Measurements from ENCODE around the gene ARFGAP3. TPM values are rescaled to one million over a fixed set of nuclear protein-coding genes. Genes with fewer than 3 reads are reported as not detected.
"Not testable (repeated sequence)": the region's sequence is repeated elsewhere in the genome, so short reads cannot be mapped to it uniquely, and the experiment has no call there.

Gene ARFGAP3
- total RNA-seq, 1 donor from 2014 or later: 22.3 TPM

DNA sequence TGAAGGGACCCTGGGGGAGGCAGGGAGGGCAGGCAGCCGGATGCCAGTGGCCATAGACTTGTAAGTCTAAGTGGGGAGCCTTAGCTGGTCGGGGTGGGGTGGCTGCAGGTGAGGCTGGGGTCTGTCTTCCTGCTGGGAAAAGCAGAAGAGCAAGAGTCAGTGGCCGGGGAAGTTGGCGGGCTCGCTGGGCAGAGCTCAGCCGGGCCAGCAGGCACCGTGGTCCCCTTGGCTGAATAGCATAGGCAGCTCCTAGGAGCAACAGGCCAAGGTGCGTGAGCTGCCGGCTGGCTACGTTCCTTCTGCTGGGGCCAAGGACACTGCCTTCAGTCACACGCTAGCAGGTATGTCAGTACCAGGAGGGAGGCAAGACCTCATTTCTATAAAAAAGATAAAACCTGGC lies 68.6 kb downstream of the ARFGAP3 start:
- DNase-seq (ENCODE audit: missing footprints) (no peak), ATAC-seq (no peak)
- intact Hi-C loops (cut with DNase I): no loop called here

DNA sequence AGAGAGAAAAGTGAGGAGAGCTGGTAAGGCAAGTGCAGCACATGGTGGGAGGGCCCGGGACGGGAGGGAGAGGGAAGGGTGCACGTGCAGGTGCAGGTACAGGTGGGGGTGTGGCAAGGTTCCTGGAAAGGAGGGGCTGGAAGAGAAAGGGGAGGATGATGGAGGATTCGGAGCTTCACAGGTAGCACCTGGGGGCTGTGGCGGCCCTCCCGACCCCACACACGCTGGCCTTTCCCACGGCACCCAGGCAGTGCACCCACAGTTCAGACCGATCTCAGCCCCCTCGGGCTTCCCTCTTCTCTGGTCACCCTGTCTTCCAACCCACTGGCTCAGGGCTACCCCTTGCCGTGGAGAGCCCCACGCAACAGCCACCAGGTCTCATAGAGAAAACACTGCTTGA lies 69.1 kb downstream of the ARFGAP3 start:
- ATAC-seq: no peak
- intact Hi-C loops (cut with DNase I): no loop called here
- DNase-seq (ENCODE audit: missing footprints): no peak

DNA sequence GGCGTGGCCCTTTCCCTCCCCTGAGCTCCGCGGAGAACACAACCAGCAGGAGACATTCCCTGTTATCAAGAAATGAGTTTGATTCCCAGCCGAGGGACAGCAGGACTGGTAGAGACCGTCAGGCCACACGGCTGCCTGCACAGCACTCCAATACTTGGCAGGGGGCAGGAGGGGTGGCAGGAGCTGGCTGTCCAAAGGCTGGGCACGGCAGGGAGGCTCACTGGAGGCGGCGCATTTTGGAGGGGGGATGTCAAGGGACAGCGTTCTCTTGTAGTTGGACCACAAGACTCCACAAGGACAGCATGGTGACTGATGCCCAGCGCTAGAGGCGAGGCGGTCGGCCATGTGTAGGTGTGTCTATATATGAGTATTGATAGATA lies 69.7 kb downstream of the ARFGAP3 start:
- intact Hi-C loops (cut with DNase I): no loop called here
- DNase-seq (ENCODE audit: missing footprints): peak; percentile 23
- ATAC-seq: no peak

DNA sequence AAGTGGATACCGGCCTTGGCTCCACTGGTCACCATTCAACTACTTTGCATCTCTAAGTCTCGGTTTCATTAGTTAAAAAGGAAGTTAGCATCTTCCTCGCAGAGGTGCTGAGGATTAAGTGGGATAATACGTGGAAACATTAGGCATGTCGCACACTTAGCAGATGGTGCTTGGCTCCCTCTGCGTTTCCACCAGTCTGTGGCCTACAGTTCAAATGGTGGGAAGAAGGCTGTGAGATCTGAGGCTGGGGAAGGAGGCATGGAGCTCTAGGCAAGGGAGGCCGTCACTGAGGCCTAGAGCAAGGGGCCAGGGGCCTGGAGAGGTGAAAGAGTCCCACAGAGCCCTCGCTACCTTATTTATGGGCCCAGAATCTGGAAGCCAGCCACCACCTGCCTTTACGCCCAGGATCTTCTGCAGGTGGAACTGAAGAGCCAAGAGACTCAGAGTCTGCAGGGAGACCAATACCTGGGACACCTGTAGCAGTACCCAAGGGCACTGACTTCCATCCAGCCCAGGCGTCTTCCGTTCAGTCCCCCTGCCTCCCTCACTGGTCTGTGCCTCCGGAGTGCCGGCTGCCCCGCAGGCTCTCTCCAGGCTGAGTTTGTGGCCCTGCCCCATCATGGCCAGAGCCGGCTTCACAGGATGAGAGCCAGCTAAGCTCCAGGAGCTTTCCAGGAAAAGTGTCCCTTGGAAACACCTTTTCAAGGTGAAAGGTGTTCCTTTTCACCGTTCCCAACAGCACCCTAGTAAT lies 70.3 kb downstream of the ARFGAP3 start:
- DNase-seq (ENCODE audit: missing footprints): peak; percentile 37
- no peak for ATAC-seq
- intact Hi-C loops (cut with DNase I): no loop called here

DNA sequence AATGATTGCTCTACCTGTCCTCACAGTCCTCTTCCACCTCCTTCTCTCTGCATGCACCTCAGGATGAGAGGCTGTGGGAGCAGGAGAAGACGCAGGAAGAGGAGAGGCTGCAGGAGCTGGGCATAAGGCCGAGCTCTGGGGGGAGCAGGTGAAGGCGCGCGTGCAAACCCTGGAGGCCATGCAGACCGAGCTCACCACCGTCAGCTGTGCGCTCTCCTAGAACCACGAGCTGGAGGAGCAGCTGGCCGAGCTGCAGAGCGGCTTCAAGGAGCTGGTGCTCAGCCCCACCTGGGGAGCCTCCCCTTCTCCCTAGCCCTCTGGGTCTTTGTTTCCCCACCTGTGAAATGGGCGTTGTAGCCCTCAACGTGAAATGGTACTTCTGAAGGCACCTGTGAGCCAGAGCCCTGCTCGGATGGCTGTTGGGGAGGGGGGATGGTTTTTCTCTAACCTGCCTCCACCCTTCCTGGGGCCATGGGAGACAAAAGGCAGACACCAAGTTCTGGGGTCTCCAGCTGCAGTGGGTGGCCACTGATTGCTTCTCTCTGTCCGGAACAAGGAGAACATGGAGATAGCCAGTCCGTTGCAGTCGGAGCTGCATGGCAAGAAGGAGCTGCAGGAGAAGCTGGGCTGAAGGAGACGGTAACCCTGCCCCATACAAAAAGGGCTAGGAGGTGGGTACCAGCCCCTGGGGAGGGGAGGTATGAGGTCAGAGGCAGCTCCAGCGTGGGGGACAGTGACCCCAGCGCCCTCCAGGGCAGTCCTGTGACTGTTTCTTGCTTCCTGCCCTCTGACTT lies 71.2 kb downstream of the ARFGAP3 start:
- ATAC-seq (no peak), DNase-seq (ENCODE audit: missing footprints) (peak; percentile 11)
- intact Hi-C loops (cut with DNase I): no loop called here

DNA sequence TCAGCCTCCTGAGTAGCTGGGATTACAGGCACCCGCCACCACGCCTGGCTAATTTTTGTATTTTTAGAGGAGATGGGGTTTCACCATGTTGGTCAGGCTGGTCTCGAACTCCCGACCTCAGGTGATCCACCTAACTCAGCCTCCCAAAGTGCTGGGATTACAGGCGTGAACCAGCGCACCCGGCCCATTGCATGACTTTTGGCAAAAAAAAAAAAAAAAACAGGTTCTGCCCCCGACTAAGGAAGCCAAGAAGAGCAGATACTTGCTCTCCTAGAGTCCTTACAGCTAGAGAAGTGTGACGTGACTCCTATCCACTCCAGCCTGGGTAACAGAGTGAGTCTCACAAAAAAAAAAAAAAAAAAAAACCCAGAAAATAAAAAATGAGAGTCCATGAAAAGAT lies 74.8 kb downstream of the ARFGAP3 start:
- ATAC-seq; DNase-seq (ENCODE audit: missing footprints): not testable (repeated sequence)
- intact Hi-C loops (cut with DNase I): loop anchor here (5.0 kb wide), 1 partner anchor 35 kb away; no protein-coding TSS in a partner anchor

DNA sequence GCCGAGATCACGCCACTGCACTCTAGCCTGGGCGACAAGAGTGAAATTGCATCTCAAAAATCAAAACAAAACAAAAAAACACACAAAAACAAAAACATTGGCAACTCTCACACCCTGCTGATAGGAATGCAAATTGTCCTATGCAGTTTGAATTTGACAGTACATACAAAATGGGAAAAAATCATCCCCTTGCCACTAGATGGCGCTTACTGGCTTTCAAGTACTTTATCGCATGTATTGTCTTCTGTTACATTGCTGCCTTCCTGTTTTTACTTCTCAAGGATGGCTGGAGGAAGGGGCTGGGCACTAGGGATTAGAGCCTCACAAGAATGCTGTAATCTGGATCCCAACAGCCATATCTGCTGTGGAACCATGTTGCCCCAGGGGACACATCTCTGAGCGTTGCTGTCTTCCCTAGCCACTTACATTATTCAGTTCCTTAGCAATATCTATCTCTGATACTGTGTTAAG lies 77.0 kb downstream of the ARFGAP3 start:
- peak; percentile 85 for ATAC-seq
- intact Hi-C loops (cut with DNase I): loop anchor here (5.0 kb wide), 1 partner anchor 37 kb away; no protein-coding TSS in a partner anchor

DNA sequence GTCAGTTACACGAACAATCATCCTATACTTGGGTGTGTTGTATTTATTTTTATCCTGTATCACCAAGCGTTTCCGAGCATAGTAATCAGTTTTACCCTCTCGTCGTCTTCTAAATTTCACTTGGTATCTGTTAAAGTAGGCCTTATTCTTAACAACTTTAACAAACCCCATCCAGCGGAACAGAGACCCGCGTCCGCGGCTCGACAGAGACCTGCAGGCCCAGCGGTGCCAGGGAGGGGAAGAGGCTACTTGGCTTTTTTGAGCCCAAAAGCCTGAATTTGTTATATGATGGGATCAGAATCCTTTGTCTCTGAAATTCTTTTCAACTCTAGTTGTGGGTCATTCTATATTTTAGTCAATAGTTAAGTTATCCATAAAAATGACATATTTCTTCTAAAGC lies 79.9 kb downstream of the ARFGAP3 start:
- no peak for ATAC-seq
- intact Hi-C loops (cut with DNase I): no loop called here
- DNase-seq (ENCODE audit: missing footprints): peak; percentile 30

More for the DNA sequence above, 77.0 kb downstream of the ARFGAP3 start:
- DNase-seq (ENCODE audit: missing footprints): peak; percentile 4

DNA sequence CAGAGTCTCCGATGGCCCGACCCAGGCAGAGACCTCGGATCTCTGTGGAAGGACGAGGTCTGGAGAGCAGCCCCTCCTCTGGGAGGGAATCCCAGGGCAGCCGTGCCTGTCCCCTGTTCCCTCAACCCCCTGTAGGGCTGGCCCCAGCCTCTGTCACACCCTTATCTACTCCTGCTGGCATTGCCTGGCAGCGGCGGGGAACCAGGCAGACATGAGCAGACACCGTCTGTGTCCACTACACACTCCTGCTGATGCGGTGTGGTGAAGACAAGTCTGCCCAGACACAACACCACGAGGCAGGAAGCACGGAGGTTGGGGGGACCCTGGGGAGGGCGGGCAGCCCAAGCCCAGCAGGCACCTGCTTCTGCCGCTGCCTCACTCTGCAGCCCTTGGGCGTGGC lies 83.9 kb downstream of the ARFGAP3 start:
- peak; percentile 63 for DNase-seq (ENCODE audit: missing footprints)
- intact Hi-C loops (cut with DNase I): loop anchor here (5.0 kb wide), 1 partner anchor 86 kb away; no protein-coding TSS in a partner anchor
- ATAC-seq: peak; percentile 59

DNA sequence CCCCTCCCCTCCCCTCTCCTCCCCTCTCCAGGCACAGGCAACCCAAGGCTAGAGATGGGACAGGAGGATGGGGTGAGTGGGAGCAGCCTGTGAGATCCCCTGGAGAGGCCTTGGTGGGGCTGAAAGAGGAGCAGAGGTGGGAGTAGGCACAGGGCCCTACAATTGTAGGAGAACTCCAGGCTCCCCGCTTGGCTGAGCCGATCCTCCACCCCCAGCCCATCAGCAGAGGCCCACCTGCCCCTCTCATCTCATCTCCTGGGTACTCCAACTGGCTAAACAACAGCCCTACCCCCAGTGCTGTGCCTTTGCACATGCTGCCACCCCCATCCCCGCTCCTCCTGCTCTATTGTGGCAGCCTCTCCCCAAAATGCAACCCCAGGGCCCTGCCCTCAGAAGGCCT lies 84.4 kb downstream of the ARFGAP3 start:
- ATAC-seq (no peak), DNase-seq (ENCODE audit: missing footprints) (peak; percentile 17)
- intact Hi-C loops (cut with DNase I): loop anchor here (5.0 kb wide), 1 partner anchor 85 kb away; no protein-coding TSS in a partner anchor

DNA sequence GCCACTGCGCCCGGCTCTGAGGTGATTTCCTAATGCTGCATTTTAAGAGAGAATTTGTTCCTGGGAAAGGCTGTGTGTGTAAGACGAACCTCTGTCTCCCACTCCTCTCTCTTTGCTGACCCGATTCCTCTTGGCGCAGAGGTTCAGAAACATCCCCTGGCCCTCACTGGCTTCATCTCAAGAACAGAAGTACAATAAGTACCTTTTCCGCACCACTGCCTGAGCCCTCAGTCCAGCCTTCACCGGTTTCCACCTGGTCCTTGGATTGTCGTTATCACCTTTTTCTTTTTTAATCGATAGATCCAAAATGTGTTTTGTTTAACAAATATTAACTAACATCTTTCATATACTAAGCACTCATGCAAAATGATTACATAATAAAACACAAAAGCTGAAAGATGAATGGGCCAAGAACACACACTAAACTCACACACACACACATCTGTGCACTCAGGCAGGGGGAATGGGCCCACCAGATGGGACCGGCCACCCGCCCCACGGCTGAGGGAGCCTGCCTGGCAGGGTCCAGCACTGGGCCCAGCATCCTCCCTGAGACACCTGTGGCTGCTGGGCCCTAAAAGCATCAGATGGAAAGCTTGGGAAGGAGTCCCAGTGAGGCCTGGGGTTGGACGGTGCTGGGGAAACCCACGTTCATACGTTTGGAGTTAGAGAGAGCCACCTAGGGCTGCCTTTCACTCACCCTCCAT lies 86.0 kb downstream of the ARFGAP3 start:
- DNase-seq (ENCODE audit: missing footprints) (peak; percentile 44), ATAC-seq (no peak)
- intact Hi-C loops (cut with DNase I): loop anchor here (5.0 kb wide), 1 partner anchor 84 kb away; no protein-coding TSS in a partner anchor

DNA sequence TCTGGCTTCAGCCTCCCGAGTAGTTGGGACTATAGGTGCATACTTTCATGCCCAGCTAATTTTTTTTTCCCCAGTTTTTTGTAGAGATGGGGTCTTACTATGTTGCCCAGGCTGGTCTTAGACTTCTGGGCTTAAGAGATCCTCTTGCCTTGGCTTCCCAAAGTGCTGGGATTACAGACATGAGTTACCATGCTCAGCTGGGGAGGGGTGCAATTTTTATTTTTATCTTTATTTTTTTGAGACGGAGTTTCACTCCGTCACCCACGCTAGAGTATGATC lies 86.7 kb downstream of the ARFGAP3 start:
- no peak for DNase-seq (ENCODE audit: missing footprints)
- intact Hi-C loops (cut with DNase I): loop anchor here (5.0 kb wide), 1 partner anchor 83 kb away; no protein-coding TSS in a partner anchor
- no peak for ATAC-seq

DNA sequence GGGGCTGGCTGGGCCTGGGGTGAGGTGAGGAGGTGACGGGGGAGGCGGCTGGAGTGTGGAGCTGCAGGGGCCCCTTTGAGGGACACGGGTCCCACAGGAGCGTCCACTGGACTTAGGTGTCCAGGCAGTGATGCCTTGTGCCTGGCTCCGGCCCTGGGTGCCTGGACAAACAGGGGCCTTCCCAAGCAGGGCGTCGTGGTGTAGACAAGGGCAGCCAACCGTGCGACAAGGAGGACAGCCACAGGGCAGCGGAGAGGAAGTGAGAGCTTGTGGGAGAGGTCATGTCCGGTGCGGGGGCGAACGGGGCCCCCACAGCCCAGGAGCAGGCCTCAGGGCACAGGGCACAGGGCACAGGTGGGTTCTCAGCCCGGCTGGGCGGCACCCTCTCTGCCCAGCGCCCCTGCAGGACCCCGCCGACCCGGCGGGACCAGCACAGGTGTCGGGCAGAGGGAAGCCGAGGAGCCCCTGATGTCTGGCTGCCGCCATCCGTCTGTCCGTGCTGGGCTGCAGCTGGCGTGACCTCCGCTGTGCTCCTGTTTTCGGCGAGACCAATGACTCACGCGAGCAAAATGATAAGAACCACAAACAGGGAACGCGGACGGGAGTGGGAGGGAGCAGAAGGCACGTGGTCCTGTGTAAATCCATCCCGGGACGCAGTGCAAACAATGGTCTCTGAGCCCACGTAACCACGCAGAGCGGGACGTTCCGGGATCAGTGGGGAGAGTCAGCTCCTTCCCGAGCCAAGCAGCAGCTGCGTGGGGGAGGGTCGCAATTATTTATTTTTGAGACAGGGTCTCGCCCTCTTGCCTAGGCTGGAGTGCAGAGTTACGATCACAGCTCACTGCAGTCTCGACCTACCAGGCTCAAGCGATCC lies 87.3 kb downstream of the ARFGAP3 start:
- intact Hi-C loops (cut with DNase I): loop anchor here (5.0 kb wide), 1 partner anchor 83 kb away; no protein-coding TSS in a partner anchor
- ATAC-seq (peak; percentile 67), DNase-seq (ENCODE audit: missing footprints) (peak; percentile 77)

DNA sequence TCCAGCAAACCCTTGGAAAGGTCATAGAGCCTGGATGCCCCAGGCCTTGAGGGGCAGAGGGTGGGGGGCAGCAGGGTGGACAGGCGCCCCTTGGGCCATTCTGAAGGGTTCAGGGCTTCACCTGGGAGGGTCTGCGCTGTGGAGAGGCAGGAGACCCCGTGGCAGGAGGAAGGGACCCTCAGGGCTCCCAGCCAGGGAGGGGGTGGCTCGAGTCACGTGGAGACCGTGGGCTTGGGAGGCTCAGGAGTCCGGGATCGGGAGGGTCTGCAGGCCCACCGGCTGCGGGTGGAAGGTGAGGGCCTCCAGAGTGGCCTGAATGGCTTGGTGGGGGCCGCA lies 87.9 kb downstream of the ARFGAP3 start:
- ATAC-seq (no peak), DNase-seq (ENCODE audit: missing footprints) (peak; percentile 65)
- intact Hi-C loops (cut with DNase I): no loop called here

DNA sequence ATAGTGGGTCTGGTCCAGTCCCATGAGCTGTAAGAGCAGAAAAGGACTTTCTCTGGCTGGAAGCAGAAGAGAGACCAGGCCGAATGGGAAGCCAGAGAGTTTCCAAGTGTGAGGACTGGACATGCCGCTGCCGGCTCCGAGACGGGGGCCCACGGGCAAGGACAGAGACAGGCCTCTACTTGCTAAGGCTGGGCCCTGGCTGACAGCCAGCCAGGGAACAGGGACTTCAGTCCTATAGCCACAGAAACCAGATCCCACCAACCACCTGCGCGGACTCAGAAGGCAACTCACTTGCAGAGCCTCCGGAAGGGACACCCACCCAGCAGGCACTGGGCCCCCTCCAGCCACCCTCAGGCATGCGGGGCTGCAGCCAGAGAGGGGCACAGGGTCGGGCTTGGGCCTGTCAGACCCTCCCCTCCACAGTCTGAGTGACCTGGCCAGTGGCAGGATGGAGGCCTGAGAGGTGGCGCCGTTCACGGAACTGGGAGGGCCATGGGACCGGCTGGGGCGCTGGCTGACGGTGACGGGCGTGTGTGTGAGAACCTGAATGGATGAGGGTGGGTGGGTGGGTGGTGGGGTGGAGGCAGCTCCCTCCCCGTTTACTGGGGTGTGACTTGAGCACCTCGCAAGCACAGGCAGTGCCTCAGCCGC lies 88.6 kb downstream of the ARFGAP3 start:
- intact Hi-C loops (cut with DNase I): no loop called here
- peak; percentile 68 for DNase-seq (ENCODE audit: missing footprints)
- ATAC-seq: no peak

DNA sequence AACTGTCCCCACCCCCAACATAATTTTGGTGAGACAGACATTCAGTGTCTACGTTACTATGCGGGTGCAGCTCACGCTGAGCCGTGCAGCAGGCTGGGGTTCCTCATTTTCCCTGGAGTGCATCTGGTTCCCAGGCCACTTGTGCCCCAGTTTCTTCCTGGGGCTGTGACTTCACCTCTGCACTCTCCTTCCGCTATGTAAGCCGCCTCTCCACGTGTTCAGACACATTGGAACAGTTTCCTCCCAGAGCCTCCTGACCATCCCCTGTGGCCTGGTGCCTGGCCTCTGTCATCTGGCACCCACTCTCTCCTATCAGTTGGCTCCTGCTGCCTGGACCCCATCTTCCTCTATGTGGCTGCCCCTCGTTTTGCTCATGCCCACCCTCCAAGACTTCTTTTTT lies 90.2 kb downstream of the ARFGAP3 start:
- intact Hi-C loops (cut with DNase I): no loop called here
- DNase-seq (ENCODE audit: missing footprints) (peak; percentile 34), ATAC-seq (peak; percentile 46)

DNA sequence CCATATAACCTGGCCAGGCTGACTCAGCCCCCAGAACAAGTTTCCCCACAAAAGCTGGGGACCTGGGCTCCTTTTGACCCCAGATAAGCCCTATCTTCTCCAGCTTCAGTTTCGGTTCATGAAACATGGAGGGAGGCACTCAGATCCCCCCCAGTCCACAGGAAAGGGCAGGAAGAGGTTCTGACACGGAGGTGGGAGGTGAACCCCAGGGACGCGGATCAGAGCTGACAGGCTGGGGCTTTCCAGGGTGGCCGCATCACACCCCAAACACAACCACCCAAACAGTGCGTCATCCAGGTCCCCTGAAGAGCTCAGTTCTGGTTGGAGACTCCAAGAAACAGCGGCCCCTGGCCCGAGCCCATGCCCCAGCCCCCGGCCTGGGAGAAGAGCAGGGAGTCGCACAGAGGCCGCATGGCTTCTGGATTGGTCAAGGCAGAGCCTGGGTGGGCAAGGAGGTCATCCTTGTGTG lies 92.1 kb downstream of the ARFGAP3 start:
- DNase-seq (ENCODE audit: missing footprints): no peak
- intact Hi-C loops (cut with DNase I): no loop called here
- ATAC-seq: no peak

DNA sequence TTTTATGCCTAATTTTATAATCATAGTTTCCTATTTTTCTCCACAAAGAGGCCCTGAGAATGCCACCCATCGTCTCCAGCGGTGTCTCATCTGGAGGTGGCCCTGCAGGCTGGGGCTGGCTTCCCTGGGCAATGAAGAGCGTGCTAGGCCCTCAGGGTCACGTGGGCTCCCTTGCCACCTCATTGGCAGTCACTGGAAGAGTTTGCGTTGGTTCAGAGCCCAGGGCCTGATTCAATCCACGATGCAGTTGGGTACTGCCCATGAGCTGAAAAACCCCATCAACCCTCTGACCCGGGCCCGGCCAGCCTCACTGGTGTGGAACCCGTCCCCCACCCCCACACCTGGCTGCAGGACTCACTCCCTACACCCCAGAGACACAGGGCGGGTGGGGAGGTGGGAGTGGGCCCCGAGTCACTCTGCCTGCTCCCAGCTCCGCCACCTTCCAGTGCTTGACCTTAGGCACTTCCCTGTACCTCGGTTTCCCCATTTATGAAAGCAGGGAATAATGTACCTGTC lies 93.0 kb downstream of the ARFGAP3 start:
- ATAC-seq: no peak
- DNase-seq (ENCODE audit: missing footprints): peak; percentile 30
- intact Hi-C loops (cut with DNase I): no loop called here

All from Right ventricle myocardium inferior (tissue), 1 donor.